Neuronal stem cell (in vitro differentiated cells): Measurements from ENCODE around the gene SLC25A22.

ENCODE experiments used
- DNase-seq: peaks from one replicate; pipeline ENCODE4 v3.0.0-alpha.2; 2013; ENCODE audit warnings: low spot score
- H2AFZ ChIP-seq: one replicate; pipeline ENCODE4 v1.6.1; 2013; ENCODE audit warnings: mild to moderate bottlenecking, low read length, inconsistent platforms
- H2AK5ac ChIP-seq: 2 replicates; pipeline ENCODE4 v1.6.1; 2013; ENCODE audit warnings: low read depth, mild to moderate bottlenecking, inconsistent platforms, low read length, moderate library complexity, mixed read lengths
- H2BK120ac ChIP-seq: 2 replicates; pipeline ENCODE4 v1.6.1; 2013; ENCODE audit warnings: low read depth, mild to moderate bottlenecking, inconsistent platforms, low read length, moderate library complexity, mixed read lengths
- H2BK12ac ChIP-seq: one replicate; pipeline ENCODE4 v1.6.1; 2013; ENCODE audit warnings: low read length, inconsistent platforms
- H2BK15ac ChIP-seq: 2 replicates; pipeline ENCODE4 v1.6.1; 2013; ENCODE audit warnings: mild to moderate bottlenecking, low read length, inconsistent platforms, mixed read lengths
- H2BK5ac ChIP-seq: one replicate; pipeline ENCODE4 v1.6.1; 2013; ENCODE audit warnings: inconsistent platforms, mild to moderate bottlenecking, low read length, moderate library complexity
- H3K14ac ChIP-seq: one replicate; pipeline ENCODE4 v1.6.1; 2013; ENCODE audit warnings: low read length, inconsistent platforms
- H3K18ac ChIP-seq: 2 replicates; pipeline ENCODE4 v1.6.1; 2013; ENCODE audit warnings: low read length, inconsistent platforms
- H3K23ac ChIP-seq: 2 replicates; pipeline ENCODE4 v1.6.1; 2013; ENCODE audit warnings: low read depth, mild to moderate bottlenecking, mixed read lengths, low read length, inconsistent platforms; ENCODE audit not compliant: poor library complexity
- H3K27ac ChIP-seq: replicated peaks from 3 replicates; pipeline ENCODE4 v1.5.1; 2013; ENCODE audit warnings: low read length, inconsistent platforms
- H3K27me3 ChIP-seq, 3 experiments: 2 replicates each; pipeline ENCODE4 v1.6.1; 2013; ENCODE audit warnings: low read length in 3 of 3, mild to moderate bottlenecking in 2 of 3, inconsistent platforms in 1 of 3, low read depth in 1 of 3, mixed read lengths in 1 of 3, moderate library complexity in 1 of 3; ENCODE audit not compliant: control insufficient read depth in 3 of 3, insufficient read depth in 3 of 3
- H3K36me3 ChIP-seq, 2 donors: replicated peaks in 1 of 2; 2 replicates each; pipeline ENCODE4 v1.6.1; 2013; ENCODE audit warnings: low read length in 2 of 2; ENCODE audit not compliant: control insufficient read depth in 2 of 2, insufficient read depth in 2 of 2
- H3K4ac ChIP-seq: 2 replicates; pipeline ENCODE4 v1.6.1; 2013; ENCODE audit warnings: inconsistent platforms, mild to moderate bottlenecking, low read length, moderate library complexity
- H3K4me1 ChIP-seq, 2 donors: 1 replicate in 1 of 2; 2 replicates in 1 of 2; pipeline ENCODE4 v1.6.1; 2013; ENCODE audit warnings: low read length in 2 of 2, low read depth in 1 of 2; ENCODE audit not compliant: control insufficient read depth in 2 of 2, insufficient read depth in 1 of 2
- H3K4me2 ChIP-seq: one replicate; pipeline ENCODE4 v1.6.1; 2013; ENCODE audit warnings: mild to moderate bottlenecking, low read length, inconsistent platforms; ENCODE audit not compliant: insufficient read depth, poor library complexity, severe bottlenecking
- H3K4me3 ChIP-seq, 2 donors: 2 replicates each; pipeline ENCODE4 v1.5.1; 2013; ENCODE audit warnings: low read length in 2 of 2, mild to moderate bottlenecking in 2 of 2, inconsistent platforms in 1 of 2, moderate library complexity in 1 of 2
- H3K79me1 ChIP-seq: one replicate; pipeline ENCODE4 v1.6.1; 2013; ENCODE audit warnings: low read depth, mild to moderate bottlenecking, inconsistent platforms, low read length, moderate library complexity
- H3K9ac ChIP-seq: one replicate; pipeline ENCODE4 v1.6.1; 2013; ENCODE audit warnings: mild to moderate bottlenecking, low read depth, low read length, inconsistent platforms; ENCODE audit not compliant: poor library complexity
- H3K9me3 ChIP-seq, 2 donors: replicated peaks in 1 of 2; 2 replicates each; pipeline versions ENCODE3 to v1.6.1; 2013; ENCODE audit warnings: low read length in 2 of 2, mild to moderate bottlenecking in 2 of 2, inconsistent platforms in 1 of 2, low read depth in 1 of 2, mixed read lengths in 1 of 2, moderate library complexity in 1 of 2; ENCODE audit not compliant: control insufficient read depth in 2 of 2, insufficient read depth in 1 of 2
- H4K8ac ChIP-seq: one replicate; pipeline ENCODE4 v1.6.1; 2013; ENCODE audit warnings: low read depth, mild to moderate bottlenecking, inconsistent platforms, low read length, moderate library complexity
- H4K91ac ChIP-seq: one replicate; pipeline ENCODE4 v1.6.1; 2013; ENCODE audit warnings: low read length, low read depth, mild to moderate bottlenecking, inconsistent platforms; ENCODE audit not compliant: poor library complexity
- WGBS, 2 donors: extraction: QIAGEN DNeasy Blood & Tissue Kit; methylation state at CpG; one replicate each; pipeline ENCODE4 v1.1.7; 2013; ENCODE audit warnings: missing lambda C conversion rate in 2 of 2, mixed read lengths in 1 of 2; ENCODE audit not compliant: insufficient read length in 2 of 2, insufficient replicate concordance in 1 of 2; ENCODE audit errors: extremely low coverage in 2 of 2; 5-methylcytosine and 5-hydroxymethylcytosine counted together

The SLC25A22 gene

GRCh38 chr11:799641-800316 lies 1.7 kb upstream of the SLC25A22 start:
- Histone ChIP-seq H3K27ac (no peak overlapping the region), H3K4ac (no peak overlapping the region), H3K14ac (no peak overlapping the region), H3K79me1 (peaks cover 28% of the 10 kb centered on the region), H4K8ac (peak overlapping the region; percentile 65), H3K4me1 (peaks cover 21 to 28% of the 10 kb centered on the region in 2 donors), H2BK15ac (no peak overlapping the region), H3K4me3 (no peak overlapping the region), H3K4me2 (no peak overlapping the region), H4K91ac (no peak overlapping the region), H2BK120ac (no peak overlapping the region), H3K36me3 (peaks cover 24 to 51% of the 10 kb centered on the region in 2 donors), H2AFZ (no peak overlapping the region), H3K23ac (no peak overlapping the region), H3K9me3 (no peaks in the 10 kb centered on the region), H2BK5ac (peak overlapping the region; percentile 82), H3K18ac (no peak overlapping the region), H3K27me3 (no peaks in the 10 kb centered on the region), H3K9ac (no peak overlapping the region), H2BK12ac (no peak overlapping the region), H2AK5ac (no peak overlapping the region)
- no CpG with 5 or more reads among the region's 32 CpGs for WGBS, 2 donors
- DNase-seq, result no peak

DNA sequence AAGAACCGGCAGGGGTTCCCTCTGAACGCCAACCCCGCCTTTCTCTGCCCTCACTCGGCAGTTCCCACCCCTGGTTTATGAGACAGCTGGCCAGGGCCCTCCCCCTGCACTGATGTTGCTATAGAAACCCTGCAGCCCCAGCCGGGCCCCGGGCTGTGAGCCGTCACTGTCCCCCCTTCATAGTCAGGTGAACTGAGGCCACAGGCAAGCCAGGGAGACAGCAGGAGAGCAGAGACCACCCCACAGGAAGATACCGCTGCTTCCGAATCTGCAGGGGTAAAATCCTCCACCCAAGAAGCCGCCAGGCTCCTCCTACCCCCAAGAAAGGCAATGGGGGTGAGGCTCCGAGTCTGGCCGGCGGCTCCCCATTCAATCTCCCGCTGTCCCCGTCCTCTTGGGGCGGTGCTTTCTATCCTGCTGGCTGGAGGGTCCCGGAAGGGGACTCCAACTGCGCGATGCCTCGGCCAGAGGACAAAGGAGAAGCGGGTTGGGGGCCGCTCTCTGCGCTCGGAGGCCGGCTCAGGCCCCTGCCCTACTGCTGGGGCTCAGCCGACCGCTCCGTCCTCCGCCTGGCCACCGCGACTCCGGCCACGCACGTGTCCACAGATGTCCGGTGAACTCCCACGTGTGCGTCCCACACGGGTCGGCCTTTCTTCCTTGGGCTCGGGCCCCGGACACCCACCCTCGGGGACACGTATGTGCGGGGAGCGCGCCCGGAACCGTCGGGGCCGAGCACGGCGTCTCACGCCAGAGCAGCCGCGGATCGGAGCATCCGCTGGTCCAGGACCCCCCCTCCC lies 587 bp downstream of the SLC25A22 start:
- peak overlapping the region; percentile 86 for H3K27ac ChIP-seq
- peak overlapping the region; percentile 84 for H3K4ac ChIP-seq
- H2BK15ac ChIP-seq, result peak overlapping the region; percentile 87
- no peaks in the 10 kb centered on the region for H3K27me3 ChIP-seq
- H4K91ac ChIP-seq, result no peak overlapping the region
- peak overlapping the region; percentile 99 for H3K23ac ChIP-seq
- peak overlapping the region; percentile 88 for H2AFZ ChIP-seq
- H2AK5ac ChIP-seq, result peak overlapping the region; percentile 89
- peaks cover 10 to 15% of the 10 kb centered on the region in 2 donors for H3K4me1 ChIP-seq
- H3K79me1 ChIP-seq, result peaks cover 24% of the 10 kb centered on the region
- peak overlapping the region; percentile 100 for H3K14ac ChIP-seq
- H4K8ac ChIP-seq, result no peak overlapping the region
- peak; percentile 68 for DNase-seq
- peak overlapping the region; percentile 92 for H3K4me2 ChIP-seq
- peak overlapping the region; percentile 100 for H3K18ac ChIP-seq
- peak overlapping the region; percentile 81 for H2BK120ac ChIP-seq
- peak overlapping the region; percentile 97 for H3K9ac ChIP-seq
- peak overlapping the region; percentile 99 for H2BK5ac ChIP-seq
- no CpG with 5 or more reads among the region's 57 CpGs for WGBS, 2 donors
- H3K4me3 ChIP-seq, result peak overlapping the region; percentile 99 to 100
- no peaks in the 10 kb centered on the region for H3K9me3 ChIP-seq
- no peak overlapping the region for H2BK12ac ChIP-seq
- H3K36me3 ChIP-seq, result peaks cover 33 to 60% of the 10 kb centered on the region in 2 donors

DNA sequence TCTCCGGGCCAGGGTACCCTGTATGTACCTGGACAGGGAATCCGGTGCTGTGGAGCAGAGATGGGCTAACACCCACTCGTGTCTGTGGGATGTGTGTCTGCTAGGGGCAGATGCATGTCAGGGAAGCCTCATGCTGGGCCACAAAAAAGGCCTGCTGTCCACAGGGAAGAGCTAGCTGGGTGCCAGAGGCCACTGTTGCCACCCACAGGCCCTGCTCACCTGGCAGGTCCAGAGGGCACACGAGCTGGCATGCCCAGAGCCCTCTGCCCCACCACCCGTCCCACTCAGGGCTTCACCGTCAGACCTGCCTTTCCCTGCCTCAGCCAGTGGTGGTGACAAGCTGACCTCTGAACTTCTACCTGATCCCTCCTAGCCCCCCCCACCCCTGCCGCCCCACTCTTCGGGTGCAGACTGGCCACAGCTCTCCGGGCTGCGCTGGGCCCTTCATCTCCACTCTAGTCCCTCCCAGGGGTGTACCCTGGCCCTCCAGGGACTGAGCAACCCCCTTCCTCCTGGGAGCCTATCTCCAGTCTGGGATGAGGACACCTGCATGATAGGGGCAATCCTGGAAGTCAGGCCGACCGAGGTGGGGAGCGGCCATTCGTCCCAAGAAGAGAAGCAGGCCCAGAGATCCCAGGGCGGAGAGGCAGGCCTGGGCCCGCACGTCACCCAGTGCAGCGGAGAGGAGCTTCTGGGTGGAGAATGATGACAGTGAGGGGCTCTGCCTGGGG lies 1.4 kb downstream of the SLC25A22 start:
- H3K14ac ChIP-seq, result peak overlapping the region; percentile 61
- peaks cover 22% of the 10 kb centered on the region for H3K79me1 ChIP-seq
- peak overlapping the region; percentile 86 for H3K27ac ChIP-seq
- peak overlapping the region; percentile 70 for H3K4ac ChIP-seq
- H3K9me3 ChIP-seq, result no peaks in the 10 kb centered on the region
- no peak overlapping the region for H2BK12ac ChIP-seq
- peak overlapping the region; percentile 89 for H3K9ac ChIP-seq
- H3K4me2 ChIP-seq, result peak overlapping the region; percentile 92
- H2BK120ac ChIP-seq, result peak overlapping the region; percentile 16
- H2BK5ac ChIP-seq, result no peak overlapping the region
- peak overlapping the region; percentile 89 for H2AK5ac ChIP-seq
- DNase-seq, result no peak
- peak overlapping the region; percentile 99 to 100 for H3K4me3 ChIP-seq
- no peak overlapping the region for H2AFZ ChIP-seq
- peaks cover 10 to 15% of the 10 kb centered on the region in 2 donors for H3K4me1 ChIP-seq
- H3K36me3 ChIP-seq, result peaks cover 28 to 60% of the 10 kb centered on the region in 2 donors
- peak overlapping the region; percentile 66 for H3K18ac ChIP-seq
- WGBS, 2 donors, result no CpG with 5 or more reads among the region's 18 CpGs
- H3K27me3 ChIP-seq, result no peaks in the 10 kb centered on the region
- no peak overlapping the region for H4K91ac ChIP-seq
- peak overlapping the region; percentile 76 for H3K23ac ChIP-seq
- no peak overlapping the region for H4K8ac ChIP-seq
- peak overlapping the region; percentile 87 for H2BK15ac ChIP-seq
